Measurements from ENCODE around the gene ISL2.
"Not testable (repeated sequence)": the region's sequence is repeated elsewhere in the genome, so short reads cannot be mapped to it uniquely, and the experiment has no call there.

- TF ChIP-seq CTCF, POLR2A (IDR thresholded peaks at IDR 0.05): not testable (repeated sequence)
Measured at GRCh38 chr15:76294463-76294862, 42.1 kb upstream of the ISL2 start.

Measured in Peyer's patch (tissue), 4 donors.